HepG2 (cell line): Measurements from ENCODE around the gene CCDC88B. TPM values are rescaled to one million over a fixed set of nuclear protein-coding genes. Genes with fewer than 3 reads are reported as not detected.

Experiments used
- ATAC-seq: fragments of 200-7000 bp; cut with Tn5 transposase; 3 replicates; pipeline ENCODE4 v1.9.1; 2020; ENCODE audit warnings: mild to moderate bottlenecking, moderate library complexity
- BruUV-seq: library from RNA; stranded (reverse); fragments of 400-500 nt; replicated peaks from 2 replicates; lab custom pipeline; 2021; lab: Mats Ljungman, UMichigan
- CTCF ChIA-PET: fragments of 300-600 bp; formaldehyde crosslinking; extraction: SDS; loops from one replicate; lab custom pipeline; 2021; ENCODE audit warnings: low total read pairs, inconsistent platforms, low intra/inter-chr PET ratio; lab: Yijun Ruan, JAX
- POLR2A ChIA-PET: fragments of 350-600 bp; sonication (Branson Sonifier 250); formaldehyde crosslinking; loops from one replicate; lab custom pipeline; 2020; ENCODE audit warnings: antibody characterized with exemption, inconsistent platforms; lab: Yijun Ruan, JAX
- DNase-seq: peaks from one replicate; pipeline ENCODE4 v3.0.0-alpha.2; 2015; ENCODE audit warnings: low spot score
- FAIRE-seq: peaks from 3 replicates; lab custom pipeline; 2011; peaks lifted over from hg19 to GRCh38; lab: Jason Lieb, UNC
- H2AFZ ChIP-seq: one replicate; pipeline ENCODE4 v1.6.1; 2011; ENCODE audit warnings: low read length, inconsistent platforms
- H3K27ac ChIP-seq: fragments of 300-600 bp; 3 replicates; pipeline ENCODE4 v1.8.0; 2011; ENCODE audit warnings: mixed run types, mild to moderate bottlenecking, mixed read lengths, low read length, inconsistent platforms; ENCODE audit not compliant: insufficient read depth; ENCODE audit errors: extremely low read length
- H3K27me3 ChIP-seq, 2 experiments: fragments of 200-600 bp in 1 of 2; 2 replicates in 1 of 2; 3 replicates in 1 of 2; pipeline versions ENCODE4 v1.6.0 to v1.8.0; 2011; ENCODE audit warnings: low read length in 2 of 2, mild to moderate bottlenecking in 2 of 2, moderate library complexity in 2 of 2, inconsistent platforms in 1 of 2; ENCODE audit not compliant: insufficient read depth in 2 of 2, control insufficient read depth in 1 of 2
- H3K36me3 ChIP-seq, 2 experiments: fragments of 200-600 bp in 1 of 2; replicated peaks in 1 of 2; 2 replicates in 1 of 2; 3 replicates in 1 of 2; pipeline versions ENCODE4 v1.5.1 to v1.8.0; 2011; ENCODE audit warnings: low read length in 2 of 2, inconsistent platforms in 1 of 2; ENCODE audit not compliant: insufficient read depth in 2 of 2, control insufficient read depth in 1 of 2
- H3K4me1 ChIP-seq: 2 replicates; pipeline ENCODE4 v1.5.1; 2012; ENCODE audit warnings: low read length, inconsistent platforms; ENCODE audit not compliant: insufficient read depth
- H3K4me2 ChIP-seq: 2 replicates; pipeline ENCODE4 v1.6.0; 2011; ENCODE audit warnings: low read depth, low read length, inconsistent platforms
- H3K4me3 ChIP-seq, 3 experiments: fragments of 200-600 bp in 1 of 3; sonication (generic), shearing (Covaris generic) in 1 of 3; replicated peaks in 1 of 3; 2 replicates each; pipeline ENCODE4 v1.5.1; 2011 to 2016; ENCODE audit warnings: low read length in 3 of 3, inconsistent platforms in 2 of 3, low read depth in 2 of 3, mild to moderate bottlenecking in 2 of 3, control low read depth in 1 of 3, mixed read lengths in 1 of 3; ENCODE audit not compliant: insufficient read depth in 1 of 3
- H3K79me2 ChIP-seq: one replicate; pipeline ENCODE4 v1.6.1; 2011; ENCODE audit warnings: low read length, inconsistent platforms; ENCODE audit not compliant: insufficient read depth
- H3K9ac ChIP-seq: 2 replicates; pipeline ENCODE4 v1.6.0; 2011; ENCODE audit warnings: mild to moderate bottlenecking, low read depth, low read length, inconsistent platforms; ENCODE audit not compliant: insufficient read depth
- H3K9me3 ChIP-seq: 2 replicates; pipeline ENCODE4 v1.5.1; 2012; ENCODE audit warnings: mild to moderate bottlenecking, low read length
- H4K20me1 ChIP-seq: 2 replicates; pipeline ENCODE4 v1.6.0; 2011; ENCODE audit warnings: inconsistent platforms, mild to moderate bottlenecking, low read length, moderate library complexity; ENCODE audit not compliant: insufficient read depth
- GABPB1 ChIP-seq: IDR thresholded peaks from 2 replicates; pipeline ENCODE4 v1.6.1; 2016; ENCODE audit warnings: mild to moderate bottlenecking, missing genetic modification reagents, moderate library complexity, missing compliant biosample characterization
- PCBP1 ChIP-seq: fragments of 200-400 bp; formaldehyde crosslinking; IDR thresholded peaks from 2 replicates; pipeline ENCODE4 v1.6.1; 2017; ENCODE audit warnings: mild to moderate bottlenecking, low read depth, low read length, borderline replicate concordance
- ZBTB2 ChIP-seq: sonication (generic); formaldehyde crosslinking; IDR thresholded peaks from 2 replicates; pipeline ENCODE4 v1.8.0; 2022; ENCODE audit warnings: low read depth, missing genetic modification reagents
- ZBTB7B ChIP-seq: sonication (generic); formaldehyde crosslinking; IDR thresholded peaks from 2 replicates; pipeline ENCODE4 v1.4.0; 2020; ENCODE audit warnings: missing genetic modification reagents
- ZNF30 ChIP-seq: sonication (generic); formaldehyde crosslinking; IDR thresholded peaks from 2 replicates; pipeline ENCODE4 v1.5.0; 2020; ENCODE audit warnings: mild to moderate bottlenecking, missing genetic modification reagents
- ZNF446 ChIP-seq: sonication (generic); formaldehyde crosslinking; IDR thresholded peaks from 2 replicates; pipeline ENCODE4 v1.5.0; 2020; ENCODE audit warnings: mild to moderate bottlenecking, missing genetic modification reagents
- ZNF629 ChIP-seq: sonication (generic); formaldehyde crosslinking; conservative IDR thresholded peaks from 2 replicates; pipeline ENCODE4 v1.5.0; 2020; ENCODE audit warnings: missing genetic modification reagents
- ZNF790 ChIP-seq: sonication (generic); formaldehyde crosslinking; IDR thresholded peaks from 2 replicates; pipeline ENCODE4 v1.8.0; 2022; ENCODE audit warnings: missing genetic modification reagents, mild to moderate bottlenecking, borderline replicate concordance
- WGBS: methylation state at CpG from one replicate; pipeline ENCODE4 v1.1.6; 2017; ENCODE audit warnings: low lambda C conversion rate; 5-methylcytosine and 5-hydroxymethylcytosine counted together
- in situ Hi-C: cut with HindIII; loops from 2 replicates; pipeline ENCODE4 v1.10.0; 2017; ENCODE audit warnings: low pct_unique_long_range_greater_than_20kb; ENCODE audit not compliant: extremely low pct_ligation_motif_present
- intact Hi-C: fragments of 100-400 bp; cut with micrococcal nuclease; formaldehyde crosslinking; loops from one replicate; pipeline ENCODE4 v1.10.0; 2022; ENCODE audit not compliant: unreplicated experiment
- polyA plus RNA-seq, 8 experiments: library from polyadenylated mRNA; depleted of rRNA in 3 of 8; stranded (reverse) in 7 of 8; unstranded in 1 of 8; fragments of >200 nt; fragmentation: Illumina TruSeq in 4 of 8; extraction: Trizol in 4 of 8; gene quantifications; 2 replicates each; pipeline versions ENCODE4 v1.2.1 to v1.2.3, GENCODE V29; 2011 to 2016; ENCODE audit warnings: low read depth in 4 of 8, missing spikeins in 1 of 8, mixed read lengths in 1 of 8; ENCODE audit not compliant: insufficient read depth in 1 of 8
- total RNA-seq, 5 experiments: library from RNA; depleted of rRNA; stranded (reverse); fragments of >200 nt; fragmentation: Illumina TruSeq; extraction: Trizol; gene quantifications; 2 replicates each; pipeline ENCODE4 v1.2.3, GENCODE V29; 2016; ENCODE audit warnings: low read depth in 1 of 5

Gene CCDC88B
- total and polyA plus RNA-seq, 2 of the 13 experiments (the other 11 are each of a cell fraction or from before 2014, with no cell fraction given): 3.6 to 4.8 TPM

GRCh38 chr11:64299847-64300648 lies 40.0 kb upstream of the CCDC88B start, which contains the start of gene CATSPERZ (continued):
- TF ChIP-seq ZNF790 (no peak), ZBTB7B (CRISPR knock-in tag) (peak; percentile 52; the same call in 1 of the 2 replicates), GABPB1 (CRISPR knock-in tag) (no peak), PCBP1 (0 out of 2 replicates have a peak, but pooled peaks have one; percentile 46), ZNF446 (0 out of 2 replicates have a peak, but pooled peaks have one; percentile 22), ZBTB2 (no peak)

GRCh38 chr11:64303109-64304031 lies 36.6 kb upstream of the CCDC88B start:
- H4K20me1 ChIP-seq: no peaks in the 10 kb centered on the region
- H3K79me2 ChIP-seq: peaks cover 15% of the 10 kb centered on the region
- no peak overlapping the region for H3K27ac ChIP-seq
- DNase-seq (no peak), ATAC-seq (no peak), FAIRE-seq (no peak)
- H2AFZ ChIP-seq: no peak overlapping the region
- intact Hi-C loops (loop anchor here (2.0 to 10.0 kb wide), 3 partner anchors 33 to 119 kb away; partner anchors contain the start of genes PPP1R14B and STIP1), in situ Hi-C loops (loop anchor here (5.0 kb wide), 1 partner anchor 61 kb away; the partner anchor contains the start of gene FKBP2)
- H3K36me3 ChIP-seq: no peaks in the 10 kb centered on the region
- no TSS peak for BruUV-seq
- TF ChIP-seq ZNF30 (CRISPR knock-in tag): no peak
- TF ChIP-seq ZNF629: peak; percentile 64; the same call in 1 of the 2 replicates
- POLR2A ChIA-PET: interaction anchor here (0.9 to 5.5 kb wide), 14 partner anchors 13 to 118 kb away, joined by 3 to 103 read pairs (median 8); partner anchors contain the start of genes BAD, FKBP2, GPR137 and KCNK4
- peak overlapping the region; percentile 51 to 79 (median 70); a peak in 4 of 6 replicates for H3K4me3 ChIP-seq
- 48% methylated on average over 11 of the region's 13 CpGs for WGBS
- H3K9ac ChIP-seq: peak overlapping the region; percentile 88; the same call in 1 of the 2 replicates
- peak overlapping the region; percentile 84 for H3K4me2 ChIP-seq
- CTCF ChIA-PET: interaction anchor here (1.3 to 2.4 kb wide), 2 partner anchors 32 to 99 kb away, joined by 7 to 12 read pairs; no protein-coding TSS in a partner anchor
- no peaks in the 10 kb centered on the region for H3K9me3 ChIP-seq
- H3K27me3 ChIP-seq: peaks cover 5 to 25% of the 10 kb centered on the region in 2 experiments; a peak in 4 of 5 replicates
- H3K4me1 ChIP-seq: peaks cover 62% of the 10 kb centered on the region
